Neural crest cell (in vitro differentiated cells): ENCODE measurements around the gene HERC4. TPM values are rescaled to one million over a fixed set of nuclear protein-coding genes. Genes with fewer than 3 reads are reported as not detected.
"Not testable (repeated sequence)": the region's sequence is repeated elsewhere in the genome, so short reads cannot be mapped to it uniquely, and the experiment has no call there.

Source experiments
- DNase-seq: peaks from one replicate; pipeline ENCODE4 v3.0.0; 2021; ENCODE audit warnings: low read depth, mixed read lengths, low spot score
- H3K27ac Mint-ChIP-seq: one replicate; pipeline ENCODE4 v1.8.0; 2021; ENCODE audit warnings: mild to moderate bottlenecking, mixed read lengths; ENCODE audit not compliant: unreplicated experiment
- H3K27me3 Mint-ChIP-seq: 2 replicates; pipeline ENCODE4 v1.8.0; 2021; ENCODE audit warnings: low read depth, mild to moderate bottlenecking, mixed read lengths
- H3K36me3 Mint-ChIP-seq: 2 replicates; pipeline ENCODE4 v1.8.0; 2021; ENCODE audit warnings: low read depth, mild to moderate bottlenecking, mixed read lengths
- H3K4me1 Mint-ChIP-seq: 2 replicates; pipeline ENCODE4 v1.8.0; 2021; ENCODE audit warnings: mixed read lengths
- H3K4me3 Mint-ChIP-seq: one replicate; pipeline ENCODE4 v1.8.0; 2021; ENCODE audit warnings: mild to moderate bottlenecking, mixed read lengths
- H3K9me3 Mint-ChIP-seq: 2 replicates; pipeline ENCODE4 v1.8.0; 2021; ENCODE audit warnings: mixed read lengths
- total RNA-seq: library from RNA; stranded (reverse); gene quantifications from 2 replicates; pipeline ENCODE4 v1.2.1, GENCODE V29; 2021
- TF ChIP-seq, protein P1 (sequence below): fragments of 200-600 bp; sonication (generic); conservative IDR thresholded peaks from 2 replicates; pipeline ENCODE4 v1.5.0; 2021; ENCODE audit warnings: antibody characterized with exemption, mild to moderate bottlenecking

The HERC4 gene
- total RNA-seq, 1 donor from 2014 or later: 42.4 TPM

DNA sequence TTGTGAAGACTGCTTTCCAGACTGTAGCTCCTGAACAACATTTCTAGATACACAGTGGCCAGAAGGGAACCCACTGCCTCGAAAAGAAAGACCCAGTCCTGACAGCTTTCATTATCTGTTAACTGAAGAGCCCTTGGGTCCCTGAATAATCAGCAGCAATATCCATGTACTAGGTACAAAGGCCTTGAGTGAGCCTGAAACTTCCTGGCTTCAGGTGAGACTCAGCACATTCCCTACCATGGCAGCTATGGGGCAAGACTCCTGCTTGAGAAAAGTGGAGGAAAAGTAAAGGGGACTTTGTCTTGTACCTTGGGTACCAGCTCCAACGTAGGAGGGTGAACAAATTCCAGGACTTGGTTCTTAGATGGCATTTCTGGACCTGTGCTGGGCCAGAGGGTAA lies 97.8 kb downstream of the HERC4 start:
- TF ChIP-seq, protein P1, sequence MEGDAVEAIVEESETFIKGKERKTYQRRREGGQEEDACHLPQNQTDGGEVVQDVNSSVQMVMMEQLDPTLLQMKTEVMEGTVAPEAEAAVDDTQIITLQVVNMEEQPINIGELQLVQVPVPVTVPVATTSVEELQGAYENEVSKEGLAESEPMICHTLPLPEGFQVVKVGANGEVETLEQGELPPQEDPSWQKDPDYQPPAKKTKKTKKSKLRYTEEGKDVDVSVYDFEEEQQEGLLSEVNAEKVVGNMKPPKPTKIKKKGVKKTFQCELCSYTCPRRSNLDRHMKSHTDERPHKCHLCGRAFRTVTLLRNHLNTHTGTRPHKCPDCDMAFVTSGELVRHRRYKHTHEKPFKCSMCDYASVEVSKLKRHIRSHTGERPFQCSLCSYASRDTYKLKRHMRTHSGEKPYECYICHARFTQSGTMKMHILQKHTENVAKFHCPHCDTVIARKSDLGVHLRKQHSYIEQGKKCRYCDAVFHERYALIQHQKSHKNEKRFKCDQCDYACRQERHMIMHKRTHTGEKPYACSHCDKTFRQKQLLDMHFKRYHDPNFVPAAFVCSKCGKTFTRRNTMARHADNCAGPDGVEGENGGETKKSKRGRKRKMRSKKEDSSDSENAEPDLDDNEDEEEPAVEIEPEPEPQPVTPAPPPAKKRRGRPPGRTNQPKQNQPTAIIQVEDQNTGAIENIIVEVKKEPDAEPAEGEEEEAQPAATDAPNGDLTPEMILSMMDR: no peak

DNA sequence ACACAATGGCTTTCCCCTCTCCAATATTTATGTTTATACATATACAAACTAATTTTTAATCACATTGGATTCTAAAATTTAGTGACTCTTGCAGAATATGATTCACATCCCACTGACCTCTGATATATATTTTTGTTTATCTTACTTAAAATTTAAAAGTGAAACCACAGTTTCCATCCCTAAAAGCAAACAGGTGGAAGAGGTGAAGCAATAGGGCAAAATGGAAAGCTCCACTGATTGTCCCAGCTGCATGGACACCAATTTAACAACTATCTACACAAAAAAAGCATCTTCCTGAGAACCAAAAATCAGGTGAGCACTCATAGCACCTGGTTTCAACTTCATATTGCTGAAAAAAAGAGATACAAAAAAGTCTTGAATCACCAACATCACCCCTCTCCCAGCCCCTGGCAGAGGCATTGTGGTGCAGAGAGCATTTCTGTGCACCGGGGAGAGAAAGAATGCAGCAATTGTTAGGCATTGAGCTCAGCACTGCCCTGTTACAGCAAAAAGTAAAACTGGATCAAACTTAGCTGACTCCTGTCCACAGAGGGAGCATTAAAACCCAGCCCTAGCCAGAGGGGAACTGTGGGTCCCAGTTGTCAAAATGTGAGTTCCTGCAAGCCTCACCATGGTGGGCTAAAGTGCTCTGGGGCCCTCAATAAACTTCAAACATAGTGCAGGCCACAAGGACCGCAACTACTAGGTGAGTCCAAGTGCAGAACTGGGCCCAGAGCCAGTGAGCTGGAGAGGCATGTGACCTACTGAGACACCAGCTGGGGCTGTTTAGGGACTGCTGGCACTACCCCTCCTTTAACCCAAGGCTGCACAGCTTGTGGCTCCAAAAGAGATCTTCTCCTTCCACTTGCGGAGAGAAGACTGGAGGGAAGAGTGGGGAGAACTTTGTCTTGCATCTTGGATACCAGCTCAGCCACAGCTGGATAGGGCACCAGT lies 98.5 kb downstream of the HERC4 start:
- peaks cover 2% of the 10 kb centered on the region for H3K9me3 Mint-ChIP-seq
- H3K27me3 Mint-ChIP-seq: no peaks in the 10 kb centered on the region
- H3K36me3 Mint-ChIP-seq: peaks cover 46% of the 10 kb centered on the region
- no peak overlapping the region for H3K4me3 Mint-ChIP-seq
- TF ChIP-seq, protein P1: no peak
- no peak for DNase-seq
- peak overlapping the region; percentile 15 for H3K27ac Mint-ChIP-seq
- H3K4me1 Mint-ChIP-seq: peaks cover 8% of the 10 kb centered on the region

More for the DNA sequence above, 97.8 kb downstream of the HERC4 start:
- DNase-seq: no peak
- peaks cover 42% of the 10 kb centered on the region for H3K36me3 Mint-ChIP-seq
- H3K27ac Mint-ChIP-seq: peak overlapping the region; percentile 15
- peaks cover 2% of the 10 kb centered on the region for H3K9me3 Mint-ChIP-seq
- peaks cover 8% of the 10 kb centered on the region for H3K4me1 Mint-ChIP-seq
- H3K4me3 Mint-ChIP-seq: no peak overlapping the region
- H3K27me3 Mint-ChIP-seq: no peaks in the 10 kb centered on the region

DNA sequence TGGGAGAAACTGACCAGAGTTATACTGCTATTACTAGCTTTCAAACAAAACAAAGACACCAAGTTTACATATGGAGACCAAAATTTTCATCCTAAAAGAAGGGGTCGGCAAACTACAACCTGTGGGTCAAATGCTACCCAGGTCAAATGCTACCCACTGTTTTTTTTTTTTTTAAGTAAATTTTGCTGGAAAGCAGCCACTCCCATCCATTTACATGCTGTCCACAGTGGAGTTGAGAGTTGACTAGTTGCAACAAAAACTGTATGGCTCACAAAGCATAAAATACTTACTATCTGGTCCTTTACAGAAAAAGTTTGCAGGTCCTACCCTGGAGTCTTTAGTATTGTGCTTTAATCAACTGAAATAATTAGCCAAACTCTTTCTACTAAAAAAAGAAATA lies 99.2 kb downstream of the HERC4 start:
- Mint-ChIP-seq H3K4me1 (peaks cover 8% of the 10 kb centered on the region), H3K9me3 (peaks cover 2% of the 10 kb centered on the region), H3K27ac (no peak overlapping the region), H3K4me3 (no peak overlapping the region), H3K36me3 (peaks cover 43% of the 10 kb centered on the region), H3K27me3 (no peaks in the 10 kb centered on the region)
- TF ChIP-seq, protein P1: no peak
- no peak for DNase-seq

GRCh38 chr10:67971311-67971710 lies 103.8 kb downstream of the HERC4 start:
- H3K4me3 Mint-ChIP-seq: no peak overlapping the region
- H3K27me3 Mint-ChIP-seq: no peaks in the 10 kb centered on the region
- TF ChIP-seq, protein P1: no peak
- DNase-seq: no peak
- H3K36me3 Mint-ChIP-seq: peaks cover 49% of the 10 kb centered on the region
- H3K9me3 Mint-ChIP-seq: peaks cover 2% of the 10 kb centered on the region
- H3K27ac Mint-ChIP-seq: no peak overlapping the region
- H3K4me1 Mint-ChIP-seq: peaks cover 2% of the 10 kb centered on the region

- no peak overlapping the region for H3K4me3 Mint-ChIP-seq
- H3K27me3 Mint-ChIP-seq: no peaks in the 10 kb centered on the region
- TF ChIP-seq, protein P1: no peak
- no peaks in the 10 kb centered on the region for H3K9me3 Mint-ChIP-seq
- no peaks in the 10 kb centered on the region for H3K4me1 Mint-ChIP-seq
- H3K36me3 Mint-ChIP-seq: peaks cover 50% of the 10 kb centered on the region
- no peak for DNase-seq
- H3K27ac Mint-ChIP-seq: no peak overlapping the region
Measured at GRCh38 chr10:67969875-67970274, 105.2 kb downstream of the HERC4 start.

- DNase-seq, H3K27ac Mint-ChIP-seq, H3K4me1 Mint-ChIP-seq, H3K9me3 Mint-ChIP-seq, H3K27me3 Mint-ChIP-seq, H3K4me3 Mint-ChIP-seq: not testable (repeated sequence)
- H3K36me3 Mint-ChIP-seq: peaks cover 39% of the 10 kb centered on the region
Measured at GRCh38 chr10:67966035-67966434, 109.0 kb downstream of the HERC4 start.
